OCI-LY3 (cell line): ENCODE results near the gene ZFAND3.

ENCODE experiments used
- H2AFZ ChIP-seq: fragments of 200-600, 300-600 bp; shearing (Covaris generic); 2 replicates; pipeline ENCODE4 v1.6.0; 2014; ENCODE audit warnings: antibody characterized with exemption, low read depth, low read length
- H3K27ac ChIP-seq: fragments of 200-600, 300-600 bp; sonication (generic); 2 replicates; pipeline ENCODE4 v1.5.1; 2014; ENCODE audit warnings: mild to moderate bottlenecking, low read length, moderate library complexity, mixed read lengths
- H3K27me3 ChIP-seq: fragments of 200-600, 300-600 bp; sonication (generic); 2 replicates; pipeline ENCODE4 v1.6.1; 2014; ENCODE audit warnings: low read depth, low read length, mixed read lengths
- H3K36me3 ChIP-seq: fragments of 200-600, 300-600 bp; sonication (generic); replicated peaks from 2 replicates; pipeline ENCODE3; 2014; ENCODE audit warnings: low read depth, low read length, mixed read lengths
- H3K4me1 ChIP-seq: fragments of 300-600, 200-600 bp; sonication (generic); 2 replicates; pipeline ENCODE4 v1.6.1; 2014; ENCODE audit warnings: low read length, mixed read lengths
- H3K4me2 ChIP-seq: fragments of 200-600, 300-600 bp; sonication (generic); 2 replicates; pipeline ENCODE4 v1.6.1; 2014; ENCODE audit warnings: low read length, mixed read lengths
- H3K4me3 ChIP-seq: fragments of 300-600, 200-600 bp; sonication (generic); 2 replicates; pipeline ENCODE4 v1.5.1; 2014; ENCODE audit warnings: antibody characterized with exemption, mild to moderate bottlenecking, low read length, moderate library complexity
- H3K79me2 ChIP-seq: fragments of 300-600, 200-600 bp; shearing (Covaris generic); 2 replicates; pipeline ENCODE4 v1.6.1; 2014; ENCODE audit warnings: mild to moderate bottlenecking, low read length, mixed read lengths
- H3K9ac ChIP-seq: fragments of 300-600, 200-600 bp; shearing (Covaris generic); 2 replicates; pipeline ENCODE4 v1.6.0; 2014; ENCODE audit warnings: mild to moderate bottlenecking, low read length, moderate library complexity
- H3K9me3 ChIP-seq: fragments of 200-600, 300-600 bp; shearing (Covaris generic); 2 replicates; pipeline ENCODE4 v1.6.1; 2014; ENCODE audit warnings: low read length, mixed read lengths; ENCODE audit not compliant: insufficient read depth
- H4K20me1 ChIP-seq: fragments of 200-600, 300-600 bp; sonication (generic); 2 replicates; pipeline ENCODE4 v1.6.1; 2016; ENCODE audit warnings: low read length, mixed read lengths; ENCODE audit not compliant: insufficient read depth
- CTCF ChIP-seq: fragments of 200-600, 300-600 bp; sonication (generic); IDR thresholded peaks from 2 replicates; pipeline ENCODE4 v1.5.1; 2014; ENCODE audit warnings: antibody characterized with exemption, low read length, low read depth
- EZH2phosphoT487 ChIP-seq: fragments of 200-600 bp; shearing (Covaris generic); IDR thresholded peaks from 2 replicates; pipeline ENCODE4 v1.6.1; 2018; ENCODE audit warnings: antibody characterized with exemption, mixed run types, low read depth

Gene ZFAND3

GRCh38 chr6:38149531-38149930 is 330.0 kb downstream of the ZFAND3 start:
- H3K36me3 ChIP-seq: peaks cover 16% of the 10 kb centered on the region
- H3K4me2 ChIP-seq: no peak overlapping the region
- H3K4me1 ChIP-seq: peaks cover 50% of the 10 kb centered on the region
- H2AFZ ChIP-seq: no peak overlapping the region
- no peaks in the 10 kb centered on the region for H3K9me3 ChIP-seq
- H3K9ac ChIP-seq: no peak overlapping the region
- no peak overlapping the region for H3K27ac ChIP-seq
- peaks cover 4% of the 10 kb centered on the region; the same call in 1 of the 2 replicates for H4K20me1 ChIP-seq
- TF ChIP-seq CTCF (no peak), EZH2phosphoT487 (no peak)
- no peak overlapping the region for H3K4me3 ChIP-seq
- no peaks in the 10 kb centered on the region for H3K27me3 ChIP-seq
- H3K79me2 ChIP-seq: peaks cover 25% of the 10 kb centered on the region

GRCh38 chr6:38150021-38150420 is 330.5 kb downstream of the ZFAND3 start:
- Histone ChIP-seq H3K4me3 (no peak overlapping the region), H4K20me1 (peaks cover 4% of the 10 kb centered on the region; the same call in 1 of the 2 replicates), H2AFZ (no peak overlapping the region), H3K9ac (no peak overlapping the region), H3K27me3 (no peaks in the 10 kb centered on the region), H3K36me3 (peaks cover 16% of the 10 kb centered on the region), H3K4me1 (peaks cover 49% of the 10 kb centered on the region), H3K4me2 (no peak overlapping the region), H3K9me3 (no peaks in the 10 kb centered on the region), H3K79me2 (peaks cover 21% of the 10 kb centered on the region), H3K27ac (no peak overlapping the region)
- TF ChIP-seq EZH2phosphoT487 (no peak), CTCF (no peak)

- no peak for TF ChIP-seq CTCF
- no peak for TF ChIP-seq EZH2phosphoT487
- H3K27ac ChIP-seq: no peak overlapping the region
- H3K27me3 ChIP-seq: no peaks in the 10 kb centered on the region
- peaks cover 41% of the 10 kb centered on the region for H3K4me1 ChIP-seq
- peaks cover 4% of the 10 kb centered on the region; the same call in 1 of the 2 replicates for H4K20me1 ChIP-seq
- H3K79me2 ChIP-seq: peaks cover 14% of the 10 kb centered on the region
- H3K4me3 ChIP-seq: no peak overlapping the region
- no peak overlapping the region for H3K4me2 ChIP-seq
- no peak overlapping the region for H2AFZ ChIP-seq
- no peak overlapping the region for H3K9ac ChIP-seq
- H3K9me3 ChIP-seq: no peaks in the 10 kb centered on the region
- H3K36me3 ChIP-seq: peaks cover 19% of the 10 kb centered on the region
These were observed 331.3 kb downstream of the ZFAND3 start for GRCh38 chr6:38150681-38151296.

- Histone ChIP-seq H3K4me1 (peaks cover 33% of the 10 kb centered on the region), H2AFZ (no peak overlapping the region), H4K20me1 (peaks cover 4% of the 10 kb centered on the region; the same call in 1 of the 2 replicates), H3K9me3 (no peaks in the 10 kb centered on the region), H3K36me3 (peaks cover 12% of the 10 kb centered on the region), H3K79me2 (peaks cover 4% of the 10 kb centered on the region; the same call in 1 of the 2 replicates), H3K9ac (no peak overlapping the region), H3K27ac (no peak overlapping the region), H3K4me2 (no peak overlapping the region), H3K27me3 (no peaks in the 10 kb centered on the region), H3K4me3 (no peak overlapping the region)
- no peak for TF ChIP-seq EZH2phosphoT487
- no peak for TF ChIP-seq CTCF
These were observed 332.3 kb downstream of the ZFAND3 start for GRCh38 chr6:38151580-38152500.
